Hypothalamus (tissue), 51 donors: ENCODE results near the gene TRIM59.

Experiments used
- DNase-seq, 51 donors: peaks; one replicate each; lab custom pipeline; 2025; lab: John Stamatoyannopoulos, UW

The TRIM59 gene, protein sequence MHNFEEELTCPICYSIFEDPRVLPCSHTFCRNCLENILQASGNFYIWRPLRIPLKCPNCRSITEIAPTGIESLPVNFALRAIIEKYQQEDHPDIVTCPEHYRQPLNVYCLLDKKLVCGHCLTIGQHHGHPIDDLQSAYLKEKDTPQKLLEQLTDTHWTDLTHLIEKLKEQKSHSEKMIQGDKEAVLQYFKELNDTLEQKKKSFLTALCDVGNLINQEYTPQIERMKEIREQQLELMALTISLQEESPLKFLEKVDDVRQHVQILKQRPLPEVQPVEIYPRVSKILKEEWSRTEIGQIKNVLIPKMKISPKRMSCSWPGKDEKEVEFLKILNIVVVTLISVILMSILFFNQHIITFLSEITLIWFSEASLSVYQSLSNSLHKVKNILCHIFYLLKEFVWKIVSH

DNA sequence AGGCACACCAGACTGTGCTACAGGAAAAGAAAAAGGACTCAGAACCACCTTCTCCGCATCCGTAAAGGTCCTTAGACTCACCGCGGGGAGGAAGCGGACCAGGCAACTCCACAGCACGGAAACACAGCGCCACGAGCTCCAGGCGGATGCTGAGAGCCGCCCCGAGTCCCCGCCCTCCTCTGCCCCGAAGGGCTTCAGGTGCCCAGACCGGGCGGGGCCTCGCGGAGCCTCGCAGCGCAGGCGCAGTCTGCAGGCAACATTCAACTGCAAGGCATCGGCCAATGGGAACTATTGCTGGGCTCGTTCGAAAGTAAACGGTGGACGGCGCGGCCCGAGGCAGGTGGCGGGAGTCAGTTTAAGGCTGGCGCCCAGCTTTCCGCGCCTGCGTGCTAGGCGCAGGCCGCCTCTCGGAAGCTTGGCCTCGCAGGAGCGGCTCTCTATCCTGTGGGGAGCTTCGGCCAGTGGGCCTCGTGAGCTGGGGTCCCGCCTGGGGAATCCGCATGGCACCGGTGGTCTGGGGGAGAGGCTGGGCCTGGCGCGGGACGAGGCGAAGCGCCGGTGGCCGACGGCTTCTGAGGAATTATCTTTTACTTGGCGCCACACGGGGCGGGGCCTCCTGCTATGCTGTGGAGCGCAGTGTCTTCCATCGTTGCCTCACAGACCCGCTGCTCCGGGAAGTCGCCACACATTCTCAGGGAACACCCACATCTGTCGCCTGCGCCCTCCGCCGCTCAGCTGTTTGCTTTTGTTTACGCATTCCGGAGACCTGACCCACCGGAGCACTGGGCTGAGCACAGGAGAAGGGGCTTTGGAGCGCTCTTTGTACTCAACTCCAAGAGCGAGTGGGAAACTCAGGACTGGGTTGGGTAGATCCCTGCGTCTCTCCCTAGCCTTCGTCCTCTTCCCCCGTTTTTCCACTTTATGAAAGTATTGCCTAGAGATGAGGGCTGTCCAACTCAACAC lies at the start of gene TRIM59:
Gene TRIM59, minus strand, starts transcription at position 151 of the 963 bp plus-strand sequence. CDS start 10,603 bp downstream, outside the sequence.
- DNase-seq: peak in 45 of 51 donors; percentile 11 to 86 (median 65)

DNA sequence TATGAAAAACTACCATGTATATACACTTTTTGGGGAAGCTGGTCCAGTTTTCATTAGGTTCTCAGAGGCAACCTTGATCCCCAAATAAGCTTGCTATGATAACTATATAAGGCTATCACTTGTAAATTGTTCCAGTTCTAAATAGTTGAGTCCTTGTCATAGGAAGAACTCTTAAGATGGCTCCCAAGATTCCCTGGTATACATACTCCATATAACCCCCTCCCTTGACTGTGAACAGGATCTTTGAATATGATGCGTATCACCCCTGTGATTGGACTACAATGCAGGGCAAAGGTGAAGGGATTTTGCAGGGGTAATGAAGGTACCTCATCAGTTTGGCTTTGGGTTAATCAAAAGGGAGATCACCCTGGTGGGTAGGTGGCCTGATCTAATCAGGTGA lies 48.6 kb upstream of the TRIM59 start:
- DNase-seq: no peak

DNA sequence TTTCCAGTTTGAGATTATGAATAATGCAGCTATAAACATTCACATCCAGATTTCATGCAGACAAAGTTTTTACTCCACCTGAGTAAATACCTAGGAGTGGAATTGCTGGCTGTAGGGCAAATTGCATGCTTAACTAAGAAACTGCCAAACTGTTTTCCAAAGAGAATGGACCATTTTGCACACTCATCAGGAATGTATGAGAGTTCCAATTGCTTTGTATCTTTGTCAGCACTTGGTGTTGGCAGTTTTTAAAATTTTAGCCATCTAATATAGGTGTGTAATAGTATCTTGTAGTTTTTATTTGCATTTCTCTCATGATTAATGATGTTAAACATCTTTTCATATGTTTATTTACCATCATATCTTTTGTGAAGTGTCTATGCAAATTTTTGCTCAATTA lies 40.6 kb upstream of the TRIM59 start:
- DNase-seq: no peak

DNA sequence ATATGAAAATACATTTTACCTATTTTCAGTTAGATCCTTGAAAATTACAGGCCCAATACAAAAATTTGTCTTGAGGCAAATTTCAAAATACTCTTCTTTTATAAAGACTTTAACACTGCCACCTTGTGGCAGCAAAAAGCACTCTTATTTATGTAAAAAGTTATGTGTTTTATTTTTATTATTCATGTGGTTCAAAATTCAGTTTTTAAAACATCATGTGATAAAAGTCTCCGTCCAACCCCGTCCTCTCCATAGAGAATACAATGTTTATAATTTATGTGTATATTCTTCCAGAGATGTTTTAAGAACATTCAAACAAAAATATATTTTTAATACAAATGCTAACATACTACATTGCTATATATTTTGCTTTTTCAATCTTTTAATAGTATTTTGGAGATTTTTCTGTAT lies 36.9 kb upstream of the TRIM59 start:
- peak in 1 of 51 donors; percentile 11 for DNase-seq

DNA sequence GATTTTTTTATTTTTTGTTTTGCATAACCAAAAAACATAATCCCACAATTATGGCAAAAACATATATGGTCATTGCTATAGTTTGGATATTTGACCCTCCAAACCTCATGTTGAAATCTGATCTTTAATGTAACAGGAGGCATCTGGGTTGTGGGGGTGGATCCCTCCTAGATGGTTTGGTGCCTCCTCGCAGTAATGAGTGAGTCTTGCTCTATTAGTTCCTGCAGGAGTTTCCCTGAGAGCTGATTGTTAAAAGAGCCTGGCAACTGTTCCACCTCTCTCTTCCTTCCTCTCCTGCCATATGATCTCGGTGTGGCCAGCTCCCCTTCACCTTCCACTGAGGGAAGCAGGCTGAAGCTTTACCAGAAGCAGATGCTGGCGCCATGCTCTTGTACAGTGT lies 33.2 kb upstream of the TRIM59 start:
- DNase-seq: no peak

DNA sequence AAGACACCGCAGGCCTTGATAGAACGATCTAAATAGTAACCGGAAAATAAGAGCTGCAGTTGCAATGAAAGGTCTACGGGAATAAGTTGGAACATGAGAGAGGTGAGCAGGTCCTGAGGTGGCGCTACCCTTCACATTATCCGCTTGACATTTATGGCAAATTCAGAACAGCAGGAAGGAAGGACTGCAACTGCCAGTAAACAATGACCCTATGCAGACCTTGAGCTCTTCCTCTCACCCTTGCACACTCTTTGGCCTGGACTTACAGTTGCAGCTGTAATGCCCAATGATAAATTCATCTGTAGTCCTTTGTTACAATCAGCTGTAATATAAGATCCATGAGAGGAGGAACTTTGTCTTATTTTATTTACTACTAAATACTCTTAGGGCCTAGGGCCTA lies 32.3 kb upstream of the TRIM59 start:
- DNase-seq: no peak

DNA sequence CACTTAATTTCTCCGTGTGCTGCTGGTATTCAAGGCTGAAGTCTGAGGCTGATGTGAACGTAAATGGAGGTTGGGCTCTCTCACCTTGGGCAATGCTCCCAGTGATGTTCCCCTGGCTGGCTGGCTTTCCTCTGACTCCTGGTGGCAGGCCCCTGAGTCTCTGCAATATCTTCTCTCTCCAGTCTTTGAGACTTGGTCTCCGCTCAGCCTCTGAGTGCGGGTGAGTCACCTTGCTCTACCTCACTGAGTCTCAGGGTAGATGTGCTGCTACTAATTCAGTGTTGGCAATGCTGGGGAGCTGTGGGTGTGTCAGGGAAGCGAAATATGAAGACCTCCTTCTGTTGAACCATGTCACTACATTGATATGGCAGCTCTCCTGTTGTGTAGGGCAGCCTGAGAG lies 31.3 kb upstream of the TRIM59 start:
- DNase-seq: no peak

DNA sequence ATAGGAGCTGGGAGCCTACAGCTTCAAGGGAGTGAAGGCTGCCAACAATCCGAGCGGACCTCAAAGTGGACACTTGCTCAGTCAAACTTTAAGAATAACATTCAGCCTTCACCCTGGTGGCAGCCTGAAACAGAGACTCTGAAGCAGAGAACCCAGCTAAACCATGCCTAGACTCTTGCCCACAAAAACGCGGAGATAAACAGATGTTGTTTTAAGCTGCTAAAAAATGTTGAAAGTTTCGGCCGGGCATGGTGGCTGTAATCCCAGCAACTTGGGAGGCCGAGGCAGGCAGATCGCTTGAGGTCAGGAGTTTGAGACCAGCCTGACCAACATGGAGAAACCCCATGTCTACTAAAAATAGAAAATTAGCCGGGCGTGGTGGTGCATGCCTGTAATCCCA lies 29.8 kb upstream of the TRIM59 start:
- no peak for DNase-seq

DNA sequence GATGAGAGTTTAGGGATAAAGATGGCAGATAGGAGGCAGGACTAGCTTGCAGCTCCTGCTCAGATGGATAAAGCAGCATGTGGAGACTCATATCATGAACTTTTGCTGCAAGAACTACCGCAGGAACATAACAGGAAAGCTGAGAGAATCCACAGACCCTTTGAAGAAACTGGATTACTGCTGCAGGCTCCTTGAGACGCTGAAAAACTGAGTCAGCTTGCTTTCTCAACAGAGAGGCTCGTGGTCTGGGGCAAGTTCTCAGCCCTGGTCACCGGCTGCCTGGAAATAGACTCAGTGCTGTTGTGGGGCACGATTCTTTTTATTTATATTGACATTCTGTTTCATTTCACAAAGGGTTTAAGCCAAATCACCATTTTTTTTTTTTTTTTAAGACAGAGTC lies 28.8 kb upstream of the TRIM59 start:
- DNase-seq: no peak

DNA sequence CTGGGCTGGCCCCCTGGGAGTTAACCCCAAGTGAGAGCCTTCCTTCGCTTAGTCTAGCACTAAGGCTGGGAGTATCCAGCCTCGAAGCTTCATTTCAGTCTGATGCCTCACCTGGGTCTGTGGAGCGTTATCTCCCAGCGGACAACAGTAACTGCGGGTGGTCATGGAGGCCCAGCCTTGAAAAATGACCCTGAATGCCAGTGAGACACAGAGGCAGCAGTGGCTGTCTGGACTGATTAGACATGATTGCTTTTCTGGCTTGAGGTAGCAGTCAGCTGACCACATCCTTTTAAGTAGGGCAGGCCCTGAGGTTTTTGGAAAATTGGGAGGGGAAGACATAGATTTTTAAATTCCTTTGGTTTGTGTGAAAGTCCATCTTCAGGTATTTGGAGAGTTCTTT lies 28.2 kb upstream of the TRIM59 start:
- DNase-seq: no peak

DNA sequence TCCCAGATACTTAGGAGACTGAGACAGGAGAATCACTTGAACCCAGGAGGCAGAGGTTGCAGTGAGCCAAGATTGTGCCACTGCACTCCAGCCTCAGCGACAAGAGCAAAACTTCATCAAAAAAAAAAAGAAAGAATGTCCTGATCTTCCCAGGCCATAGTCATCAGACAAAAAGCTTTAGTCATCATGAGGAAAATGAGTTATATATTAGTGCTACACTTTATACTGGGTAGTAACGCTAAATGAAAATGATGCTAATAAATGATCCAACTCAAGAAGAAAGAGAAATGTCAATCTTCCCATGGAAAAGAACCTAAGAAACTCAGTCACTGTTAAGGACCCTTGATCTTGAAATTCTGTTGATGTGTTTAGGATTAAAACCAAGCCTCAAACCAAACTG lies 26.3 kb upstream of the TRIM59 start:
- no peak for DNase-seq

DNA sequence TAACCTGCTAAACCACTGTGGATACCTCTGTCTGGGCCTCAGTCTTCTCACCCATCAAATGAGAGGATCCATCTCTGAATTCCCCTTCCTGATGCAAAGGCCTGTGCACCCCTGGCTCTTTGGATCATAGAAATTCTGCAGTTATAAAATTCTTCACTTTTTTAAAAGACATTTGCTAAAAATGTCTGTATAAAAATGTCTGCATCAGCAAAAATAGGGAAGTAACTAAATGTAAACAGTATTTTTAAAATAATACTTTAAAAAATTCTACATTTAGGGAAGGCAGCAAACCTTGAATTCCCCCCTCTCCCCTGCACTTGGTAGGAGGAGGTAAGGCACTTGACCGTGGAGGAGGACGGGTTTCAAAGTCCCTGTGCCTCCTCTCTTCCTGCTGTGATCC lies 25.6 kb upstream of the TRIM59 start:
- no peak for DNase-seq

DNA sequence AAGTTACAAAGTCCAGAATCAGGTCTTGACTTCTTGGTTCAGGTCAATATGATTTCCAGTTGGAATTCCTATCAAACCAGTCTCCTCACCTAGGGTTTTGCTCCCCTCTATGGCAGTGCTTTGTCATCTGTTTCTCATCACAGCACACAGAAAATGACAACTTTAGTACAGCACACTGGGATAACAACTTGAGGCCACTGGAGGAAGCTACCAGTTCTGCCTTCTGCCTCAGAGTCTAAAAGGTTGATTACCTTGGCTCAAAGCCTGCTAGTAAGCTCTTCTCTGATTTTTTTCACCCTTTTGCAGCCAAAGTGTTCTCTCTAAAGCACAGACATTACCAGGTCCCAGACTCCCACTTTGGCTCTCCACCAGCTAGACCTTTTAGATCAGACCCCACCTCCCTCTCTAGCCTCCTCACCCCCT lies 24.8 kb upstream of the TRIM59 start:
- no peak for DNase-seq

DNA sequence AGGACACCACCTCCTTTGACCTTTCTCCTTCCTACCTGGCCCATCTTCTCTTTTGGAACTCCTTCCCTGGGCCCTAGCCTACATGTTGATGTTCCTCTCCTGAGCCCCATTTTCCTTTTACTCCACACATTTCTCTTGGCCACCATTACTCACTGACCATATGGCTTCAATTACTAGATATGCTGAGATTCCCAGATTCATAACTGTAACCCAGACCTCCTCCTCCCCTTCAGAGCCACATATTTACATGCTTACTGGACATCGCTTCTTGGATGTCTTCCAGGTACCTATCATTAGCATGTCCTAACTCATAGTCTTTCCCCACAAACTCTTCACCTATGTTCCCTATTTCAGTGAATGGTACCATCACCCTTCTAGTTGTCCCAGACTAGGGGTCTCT lies 24.4 kb upstream of the TRIM59 start:
- no peak for DNase-seq

DNA sequence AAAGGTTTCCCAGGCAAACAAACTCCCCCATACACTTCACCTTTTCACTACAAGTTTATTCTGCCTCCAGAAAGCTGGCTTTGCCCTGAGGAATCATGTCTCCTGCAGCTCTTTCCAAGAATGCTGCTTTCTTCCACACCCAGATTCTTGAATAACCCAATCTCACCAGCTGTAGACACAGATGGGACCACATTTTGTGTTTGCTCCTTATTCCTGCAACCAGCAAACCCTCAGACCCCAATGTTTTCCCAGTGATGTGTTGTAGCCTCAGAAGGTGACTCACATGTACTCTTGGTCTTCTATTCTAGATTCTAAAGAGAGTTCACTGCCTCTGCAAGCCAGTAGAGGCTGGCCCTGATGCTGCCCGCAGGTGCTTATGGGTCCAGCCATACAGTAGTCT lies 23.6 kb upstream of the TRIM59 start:
- no peak for DNase-seq

DNA sequence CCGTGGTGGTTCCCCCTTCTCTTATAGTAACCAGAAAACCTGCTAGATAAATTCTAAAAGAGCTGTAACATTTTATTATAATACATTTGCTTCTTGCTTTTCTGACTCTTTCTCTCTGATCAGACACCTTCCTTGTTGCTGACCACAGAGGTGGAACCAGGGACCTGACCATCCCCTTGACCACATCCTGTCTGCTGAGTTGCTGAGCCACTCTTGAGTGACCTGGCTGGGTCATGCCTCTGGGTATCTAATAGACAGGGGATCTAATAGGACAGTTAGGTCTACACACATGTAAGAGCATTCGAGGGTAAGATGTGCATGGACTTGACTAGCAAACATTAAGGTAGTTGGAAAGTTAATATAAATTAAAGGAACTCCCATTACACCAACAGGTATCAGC lies 22.8 kb upstream of the TRIM59 start:
- DNase-seq: no peak

DNA sequence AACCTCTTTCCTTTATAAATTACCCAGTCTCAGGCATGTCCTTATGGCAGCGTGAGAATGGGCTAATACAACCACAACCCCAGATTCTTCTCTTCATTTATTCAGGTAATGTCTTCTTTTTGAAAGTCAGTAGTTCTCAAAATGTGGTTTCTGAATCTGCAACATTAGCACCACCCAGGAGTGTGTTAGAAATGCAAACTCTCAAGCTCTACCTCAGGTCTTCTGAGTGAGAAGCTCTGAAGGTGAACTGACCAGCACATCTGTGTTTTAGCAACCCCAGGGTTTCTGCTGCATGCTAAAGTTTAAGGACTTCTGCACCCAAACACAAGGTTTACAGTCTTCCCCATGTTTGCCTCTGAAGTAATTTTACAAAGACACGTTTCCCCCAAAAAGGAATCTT lies 22.3 kb upstream of the TRIM59 start:
- no peak for DNase-seq

DNA sequence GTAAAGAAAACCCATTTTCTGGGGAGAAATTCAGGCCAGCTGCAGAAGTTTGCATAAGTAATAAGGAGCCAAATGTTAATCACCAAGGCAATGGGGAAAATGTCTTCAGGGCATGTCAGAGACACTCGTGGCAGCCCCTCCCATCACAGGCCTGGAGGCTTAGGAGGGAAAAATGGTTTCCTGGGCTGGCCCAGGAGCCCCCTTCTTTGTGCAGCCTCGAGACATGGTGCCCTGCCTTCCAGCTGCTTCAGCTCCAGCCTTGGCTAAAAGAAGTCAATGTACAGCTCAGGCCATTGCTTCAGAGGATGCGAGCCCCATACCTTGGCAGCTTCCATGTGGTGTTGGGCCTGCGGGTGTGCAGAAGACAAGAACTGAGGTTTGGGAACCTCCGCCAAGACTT lies 20.6 kb upstream of the TRIM59 start:
- no peak for DNase-seq

DNA sequence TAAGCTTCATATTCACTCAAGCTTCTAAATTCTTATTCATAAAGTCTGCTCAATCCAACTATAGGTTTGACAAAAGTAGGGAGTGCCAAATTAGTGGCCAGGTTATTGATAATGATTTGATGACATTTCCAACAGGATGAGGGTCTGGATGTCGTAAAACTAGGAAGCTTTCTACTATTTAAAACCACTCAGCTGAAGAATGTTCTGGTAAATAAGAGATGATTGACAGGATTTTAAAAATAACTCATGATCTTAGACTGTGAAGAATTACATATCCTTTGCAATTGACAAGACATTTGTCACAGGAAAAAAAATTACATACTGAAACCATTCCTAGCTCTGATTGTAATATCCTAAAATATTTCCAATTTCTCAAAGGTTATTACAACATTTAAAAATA lies 15.4 kb upstream of the TRIM59 start:
- no peak for DNase-seq

DNA sequence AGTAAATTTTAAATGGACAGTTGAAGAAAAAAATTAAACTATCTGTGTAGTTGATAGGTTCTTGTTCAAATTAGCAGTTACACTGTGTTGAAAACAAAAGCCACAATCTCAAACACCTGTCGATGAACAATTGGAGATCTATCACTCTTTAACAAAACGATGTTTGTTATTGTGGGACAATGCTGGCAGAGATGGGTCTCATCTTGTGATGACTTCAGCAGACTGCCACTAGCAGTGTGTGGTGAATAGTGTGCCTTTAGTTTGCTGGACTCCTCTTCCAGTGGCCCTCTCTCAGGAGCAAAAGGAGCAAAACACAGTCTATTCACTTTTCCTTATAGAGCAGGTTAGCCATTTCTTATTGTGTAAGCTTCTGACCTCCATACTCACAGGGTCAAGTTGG lies 14.7 kb upstream of the TRIM59 start:
- peak in 28 of 51 donors; percentile 7 to 88 (median 44) for DNase-seq

DNA sequence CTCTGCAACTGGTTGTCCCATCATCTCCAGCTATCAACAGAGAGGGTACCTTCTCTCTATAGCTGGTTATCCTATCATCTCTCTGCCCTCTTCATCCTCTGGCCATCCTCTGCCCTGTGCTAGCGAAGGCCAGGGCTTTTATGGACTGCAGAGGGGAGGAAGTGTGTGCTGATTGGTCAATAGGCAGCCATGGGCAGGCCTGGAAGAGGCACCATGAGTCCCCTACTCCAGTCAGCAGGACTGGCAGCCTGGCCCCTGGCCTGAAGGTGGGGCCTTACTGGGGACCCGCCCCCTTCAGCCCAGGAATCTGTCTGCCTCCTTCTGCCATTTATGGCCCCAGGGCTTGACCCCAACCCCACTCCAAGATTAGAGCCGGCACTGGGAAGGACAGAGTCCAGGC lies 10.4 kb upstream of the TRIM59 start:
- no peak for DNase-seq
